IPS DF 4.7 (cell line): Measurements from ENCODE around the gene MAP2K6.

ENCODE experiments used
- DNase-seq: peaks from one replicate; pipeline ENCODE4 v3.0.0-alpha.2; 2013; ENCODE audit warnings: low spot score; ENCODE audit errors: extremely low read depth

MAP2K6 gene

DNA sequence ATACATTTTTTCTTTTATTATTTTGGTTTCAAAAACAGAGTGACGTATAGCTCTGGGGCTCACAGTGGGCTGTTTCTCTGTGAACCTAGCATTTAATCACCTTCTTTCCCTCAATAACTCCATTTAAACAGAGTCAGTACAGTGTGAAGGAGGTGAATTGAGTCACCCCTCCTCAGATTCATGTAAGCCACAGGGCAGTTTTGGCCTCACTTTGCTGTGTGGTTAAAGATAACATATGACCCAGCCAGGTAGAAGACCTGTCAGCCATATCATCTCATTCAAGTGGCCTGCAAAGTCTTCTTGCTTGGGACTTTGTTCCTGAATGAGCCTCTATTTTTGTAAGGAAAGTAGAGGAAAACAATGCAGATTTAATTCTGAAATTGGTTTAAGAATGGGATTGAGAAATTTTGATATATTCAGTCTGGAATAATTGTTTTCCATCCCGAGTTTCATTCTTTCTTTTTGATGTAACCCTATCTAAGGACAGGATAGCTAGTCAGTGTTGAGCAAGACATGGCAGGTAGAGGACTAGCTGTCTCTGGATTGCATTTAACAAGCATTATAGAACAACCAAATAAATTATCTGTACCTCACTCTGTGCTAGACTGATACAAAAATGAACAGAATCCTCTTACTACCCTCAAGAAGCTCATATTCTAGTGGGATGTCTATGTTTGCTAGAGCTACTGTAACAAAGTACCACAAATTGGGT, 13.1 kb downstream of the MAP2K6 start:
- DNase-seq, result no peak

- no peak for DNase-seq
Measured at GRCh38 chr17:69428252-69428980, 13.9 kb downstream of the MAP2K6 start.

DNA sequence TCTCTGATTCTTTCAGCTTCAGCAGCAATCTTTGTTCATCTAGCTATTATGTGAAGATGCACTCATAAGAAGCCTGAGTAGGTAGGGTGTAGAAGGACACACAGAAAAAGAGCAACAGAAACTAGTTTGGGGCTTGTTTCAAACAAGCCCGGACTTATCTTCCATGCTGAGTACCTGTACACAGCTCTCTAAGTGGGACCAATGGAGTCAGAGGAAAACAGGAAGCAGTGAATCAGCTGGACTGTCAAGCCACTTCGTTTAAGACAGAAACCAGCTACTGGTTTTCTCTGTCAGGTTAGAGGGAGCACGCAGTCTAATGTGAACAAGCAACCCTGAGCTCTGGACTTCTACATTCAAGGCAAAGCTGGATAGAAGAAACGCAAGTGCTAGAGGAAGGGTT, 16.0 kb downstream of the MAP2K6 start:
- DNase-seq, result no peak

- no peak for DNase-seq
Measured at GRCh38 chr17:69431835-69432234, 17.3 kb downstream of the MAP2K6 start.

GRCh38 chr17:69433093-69433492, 18.6 kb downstream of the MAP2K6 start:
- no peak for DNase-seq

GRCh38 chr17:69434164-69434579, 19.7 kb downstream of the MAP2K6 start:
- DNase-seq, result no peak

DNA sequence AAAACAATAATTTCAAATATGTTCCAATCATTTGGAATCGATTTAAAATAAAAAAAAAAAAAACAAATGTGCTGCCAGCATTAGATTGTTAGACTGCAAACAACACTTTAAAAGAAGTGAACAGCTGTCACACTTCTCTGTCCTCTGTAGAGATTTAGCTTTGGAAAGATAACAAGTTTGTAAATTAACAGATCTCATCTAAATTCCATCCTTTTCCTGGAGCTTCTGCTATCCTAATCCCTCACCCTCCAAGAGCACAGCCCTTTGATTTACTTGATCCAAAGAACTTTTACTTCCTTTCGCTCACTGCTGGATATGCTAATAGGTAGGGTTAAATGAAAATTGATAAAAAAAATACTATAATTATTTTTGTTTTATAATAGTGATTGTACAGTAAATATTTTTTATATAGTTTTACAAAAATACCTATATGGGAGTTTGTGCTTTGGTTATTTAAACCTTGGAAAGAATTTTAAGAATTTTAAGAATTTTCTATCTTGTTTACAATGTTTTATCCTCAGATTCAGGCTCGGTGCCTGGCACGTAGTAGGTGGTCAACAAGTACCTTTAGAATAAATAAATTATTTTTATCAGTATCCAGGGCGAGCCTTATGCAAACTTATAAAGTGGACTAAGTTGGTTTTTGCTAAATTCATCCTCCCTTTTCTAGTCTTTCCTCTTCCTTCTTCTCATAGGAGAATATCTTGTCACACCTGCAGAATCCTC, 21.6 kb downstream of the MAP2K6 start:
- DNase-seq, result no peak

DNA sequence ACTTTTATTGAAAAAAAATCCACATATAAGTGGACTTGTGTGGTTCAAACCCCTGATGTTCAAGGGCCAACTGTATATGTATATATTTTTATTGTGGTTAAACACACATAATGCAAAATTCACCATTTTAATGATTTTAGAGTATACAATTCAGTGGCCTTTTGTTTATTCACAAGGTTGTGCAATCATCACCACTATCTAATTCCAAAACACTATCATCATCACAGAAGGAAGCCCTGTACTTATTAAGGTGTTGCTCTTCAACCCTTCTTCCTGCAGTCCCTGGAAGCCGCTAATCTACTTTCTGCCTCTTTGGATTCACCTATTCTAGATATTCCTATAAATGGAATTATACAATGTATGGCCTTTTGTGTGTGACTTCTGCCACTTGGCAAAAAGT, 23.0 kb downstream of the MAP2K6 start:
- no peak for DNase-seq

GRCh38 chr17:69438776-69439175, 24.3 kb downstream of the MAP2K6 start:
- DNase-seq, result no peak

GRCh38 chr17:69441179-69441578, 26.7 kb downstream of the MAP2K6 start:
- no peak for DNase-seq

DNA sequence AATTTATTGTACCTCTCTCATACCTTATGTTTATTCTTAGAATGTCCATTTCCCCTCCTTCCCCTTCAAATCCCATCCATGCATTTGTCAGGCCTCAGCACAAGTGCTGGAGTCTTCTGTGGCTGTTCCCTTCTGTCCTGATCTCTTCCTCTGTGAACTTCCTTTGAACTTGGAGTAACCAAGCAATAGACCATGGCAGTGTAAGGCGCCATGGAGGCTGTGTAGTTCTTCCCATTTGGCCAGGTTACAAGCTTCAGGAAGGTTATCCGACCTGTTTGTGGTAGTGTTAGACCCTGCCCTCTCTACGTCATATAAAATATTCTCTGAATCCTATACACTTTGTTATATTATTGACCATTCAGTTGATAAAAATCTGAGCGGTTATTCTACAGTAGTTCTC, 28.6 kb downstream of the MAP2K6 start:
- no peak for DNase-seq

GRCh38 chr17:69444023-69444422, 29.5 kb downstream of the MAP2K6 start:
- no peak for DNase-seq

DNA sequence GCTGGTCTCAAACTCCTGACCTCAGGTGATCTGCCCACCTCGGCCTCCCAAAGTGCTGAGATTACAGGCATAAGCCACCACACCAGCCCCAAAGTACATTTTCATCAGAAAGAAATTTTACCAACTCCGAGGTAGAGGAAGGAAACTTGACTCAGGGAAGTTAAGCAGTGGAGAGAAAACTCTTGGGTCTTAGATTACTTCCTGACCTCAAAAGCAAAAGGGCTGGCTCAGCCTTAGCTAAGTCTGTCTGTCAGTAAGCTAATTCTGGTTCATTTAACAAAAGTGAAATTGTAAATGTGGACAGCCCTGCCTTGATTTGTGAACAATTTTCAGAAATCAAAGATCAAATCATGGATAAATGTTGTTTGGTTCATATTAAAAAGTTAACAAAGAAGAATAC, 30.6 kb downstream of the MAP2K6 start:
- no peak for DNase-seq

GRCh38 chr17:69447726-69448125, 33.2 kb downstream of the MAP2K6 start:
- DNase-seq, result no peak

- DNase-seq, result peak; percentile 92
Measured at GRCh38 chr17:69448431-69449102, 34.1 kb downstream of the MAP2K6 start.

DNA sequence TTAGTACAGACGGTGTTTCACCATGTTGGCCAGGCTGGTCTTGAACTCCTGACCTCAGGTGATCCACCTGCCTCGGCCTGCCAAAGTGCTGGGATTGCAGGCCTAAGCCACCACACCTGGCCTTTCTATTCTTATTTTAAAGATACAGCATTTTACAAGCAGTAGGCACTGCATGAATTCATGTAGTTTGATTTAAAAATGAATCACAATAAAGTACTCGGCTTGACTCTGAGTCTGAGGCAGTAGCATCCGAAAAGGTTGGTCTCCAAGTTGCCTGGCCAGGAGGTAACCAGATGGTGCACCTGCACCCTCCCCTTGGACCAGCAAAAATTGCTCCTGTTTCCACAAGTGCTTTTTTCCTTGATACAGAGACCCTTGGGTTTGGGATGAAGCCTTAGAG, 35.6 kb downstream of the MAP2K6 start:
- DNase-seq, result no peak

- no peak for DNase-seq
Measured at GRCh38 chr17:69450918-69451317, 36.4 kb downstream of the MAP2K6 start.

DNA sequence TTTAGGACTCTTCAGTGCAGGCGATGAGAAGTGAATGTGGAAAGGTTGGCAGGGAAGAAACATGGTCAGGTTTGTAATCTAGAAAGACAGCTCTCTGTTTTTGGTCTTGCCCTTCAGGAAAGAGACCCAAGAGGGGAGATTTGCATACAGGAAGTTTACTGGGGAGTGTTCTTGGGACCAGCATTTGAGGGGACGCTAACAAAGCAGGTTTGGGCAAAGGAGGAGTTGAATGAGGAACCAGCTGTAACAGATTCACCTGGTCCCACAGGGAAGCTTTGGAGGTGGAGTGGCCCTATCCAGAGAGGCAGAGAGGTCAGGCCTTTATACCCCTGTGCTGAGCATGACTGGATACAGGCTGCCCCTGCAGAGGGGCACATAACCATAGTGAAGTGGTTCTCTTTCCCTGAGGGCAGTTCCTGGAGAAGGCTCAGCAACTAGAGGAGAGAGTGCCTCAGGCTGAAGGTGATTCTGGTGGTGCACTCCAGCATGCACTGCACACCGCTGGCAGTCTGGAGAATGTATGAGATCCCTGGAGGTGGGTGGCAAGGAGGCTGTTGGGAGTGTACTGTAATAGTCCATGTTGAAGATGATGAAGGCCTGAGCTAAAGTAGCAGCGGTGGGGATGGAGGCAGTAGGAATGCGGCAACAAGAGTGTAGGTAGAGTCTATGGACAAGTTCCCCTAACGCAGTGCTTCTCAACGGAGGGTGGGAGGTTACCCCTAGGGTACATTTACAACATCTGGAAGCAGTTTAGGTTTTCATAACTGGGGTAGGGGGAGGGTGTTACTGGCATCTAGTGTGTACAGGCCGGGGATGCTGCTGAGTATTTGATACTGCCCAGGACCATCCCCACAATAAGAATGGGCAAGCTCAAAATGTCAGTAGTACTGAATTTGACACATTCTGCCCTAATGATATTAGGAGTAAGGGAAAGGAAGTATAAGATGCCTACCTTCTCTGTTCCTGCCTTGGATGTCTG, 37.2 kb downstream of the MAP2K6 start:
- no peak for DNase-seq

DNA sequence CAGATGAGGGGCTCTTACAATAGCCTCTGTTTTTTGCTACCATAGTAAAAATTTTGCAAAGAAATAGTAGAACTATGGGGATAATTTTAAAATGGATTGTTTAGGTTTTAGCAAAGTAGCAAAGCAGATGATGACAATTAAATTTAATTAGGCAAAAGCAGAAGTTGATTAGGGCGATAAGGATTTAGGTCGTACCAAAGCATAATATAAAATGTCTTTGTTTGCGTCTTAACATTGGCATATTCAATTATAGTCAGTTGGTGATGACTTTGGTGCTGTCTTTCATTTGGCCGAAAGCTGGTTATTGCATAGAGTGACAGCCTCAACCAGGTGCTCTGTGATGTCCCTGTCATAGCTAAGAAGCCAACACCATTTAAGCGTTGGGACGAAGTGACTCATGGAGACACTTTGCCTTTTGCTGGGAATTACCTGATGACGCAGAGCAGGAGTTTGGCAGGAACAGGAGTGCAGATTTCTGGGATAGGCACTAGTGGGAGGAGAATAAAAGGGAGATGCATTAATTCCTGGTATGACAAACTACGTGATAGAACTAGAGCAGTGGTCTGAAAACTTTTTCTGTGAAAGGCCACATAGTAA, 38.3 kb downstream of the MAP2K6 start:
- no peak for DNase-seq

GRCh38 chr17:69454051-69454450, 39.6 kb downstream of the MAP2K6 start:
- DNase-seq, result no peak
